Measurements from ENCODE around the gene GLIS2.

GLIS2 gene

GRCh38 chr16:4352843-4353242, 37.0 kb downstream of the GLIS2 start:
- Histone ChIP-seq H3K36me3 (peaks cover 7% of the 10 kb centered on the region), H3K9me3 (ENCODE audit: severe bottlenecking) (no peaks in the 10 kb centered on the region), H3K4me3 (ENCODE audit: low read depth, low read length) (no peak overlapping the region), H3K27ac (no peak overlapping the region), H3K27me3 (ENCODE audit: insufficient read depth, low read depth, severe bottlenecking) (no peaks in the 10 kb centered on the region)
- DNase-seq: no peak
- TF ChIP-seq, protein P1, sequence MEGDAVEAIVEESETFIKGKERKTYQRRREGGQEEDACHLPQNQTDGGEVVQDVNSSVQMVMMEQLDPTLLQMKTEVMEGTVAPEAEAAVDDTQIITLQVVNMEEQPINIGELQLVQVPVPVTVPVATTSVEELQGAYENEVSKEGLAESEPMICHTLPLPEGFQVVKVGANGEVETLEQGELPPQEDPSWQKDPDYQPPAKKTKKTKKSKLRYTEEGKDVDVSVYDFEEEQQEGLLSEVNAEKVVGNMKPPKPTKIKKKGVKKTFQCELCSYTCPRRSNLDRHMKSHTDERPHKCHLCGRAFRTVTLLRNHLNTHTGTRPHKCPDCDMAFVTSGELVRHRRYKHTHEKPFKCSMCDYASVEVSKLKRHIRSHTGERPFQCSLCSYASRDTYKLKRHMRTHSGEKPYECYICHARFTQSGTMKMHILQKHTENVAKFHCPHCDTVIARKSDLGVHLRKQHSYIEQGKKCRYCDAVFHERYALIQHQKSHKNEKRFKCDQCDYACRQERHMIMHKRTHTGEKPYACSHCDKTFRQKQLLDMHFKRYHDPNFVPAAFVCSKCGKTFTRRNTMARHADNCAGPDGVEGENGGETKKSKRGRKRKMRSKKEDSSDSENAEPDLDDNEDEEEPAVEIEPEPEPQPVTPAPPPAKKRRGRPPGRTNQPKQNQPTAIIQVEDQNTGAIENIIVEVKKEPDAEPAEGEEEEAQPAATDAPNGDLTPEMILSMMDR (IDR thresholded peaks at IDR 0.05; ENCODE audit: low read depth, low read length): no peak

DNA sequence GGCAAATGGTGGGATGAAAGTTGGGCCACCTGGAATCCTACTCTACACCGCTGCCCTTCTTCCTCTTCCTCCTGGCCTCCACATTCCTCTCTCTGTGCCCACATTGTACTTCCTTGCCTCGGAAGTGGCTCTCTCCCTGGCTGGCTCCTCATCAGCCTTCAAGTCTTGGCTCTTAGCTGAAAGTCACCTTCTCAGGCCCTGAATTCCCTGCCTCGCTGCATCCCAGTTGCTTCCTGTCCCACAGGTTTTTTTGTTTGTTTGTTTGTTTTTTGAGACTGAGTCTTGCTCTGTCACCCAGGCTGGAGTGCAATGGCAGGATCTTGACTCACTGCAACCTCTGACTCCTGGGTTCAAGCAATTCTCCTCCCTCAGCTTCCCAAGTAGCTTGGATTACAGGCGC, 37.8 kb downstream of the GLIS2 start:
- no peaks in the 10 kb centered on the region for H3K9me3 ChIP-seq (ENCODE audit: severe bottlenecking)
- peaks cover 8% of the 10 kb centered on the region for H3K36me3 ChIP-seq
- no peaks in the 10 kb centered on the region for H3K27me3 ChIP-seq (ENCODE audit: insufficient read depth, low read depth, severe bottlenecking)
- TF ChIP-seq, protein P1 (IDR thresholded peaks at IDR 0.05; ENCODE audit: low read depth, low read length): no peak
- no peak overlapping the region for H3K4me3 ChIP-seq (ENCODE audit: low read depth, low read length)
- no peak for DNase-seq
- H3K27ac ChIP-seq: no peak overlapping the region

GRCh38 chr16:4354512-4355409, 38.9 kb downstream of the GLIS2 start:
- DNase-seq: no peak
- Histone ChIP-seq H3K27ac (no peak overlapping the region), H3K27me3 (ENCODE audit: insufficient read depth, low read depth, severe bottlenecking) (no peaks in the 10 kb centered on the region), H3K9me3 (ENCODE audit: severe bottlenecking) (no peaks in the 10 kb centered on the region), H3K36me3 (peaks cover 4% of the 10 kb centered on the region), H3K4me3 (ENCODE audit: low read depth, low read length) (no peak overlapping the region)
- TF ChIP-seq, protein P1 (IDR thresholded peaks at IDR 0.05; ENCODE audit: low read depth, low read length): no peak

DNA sequence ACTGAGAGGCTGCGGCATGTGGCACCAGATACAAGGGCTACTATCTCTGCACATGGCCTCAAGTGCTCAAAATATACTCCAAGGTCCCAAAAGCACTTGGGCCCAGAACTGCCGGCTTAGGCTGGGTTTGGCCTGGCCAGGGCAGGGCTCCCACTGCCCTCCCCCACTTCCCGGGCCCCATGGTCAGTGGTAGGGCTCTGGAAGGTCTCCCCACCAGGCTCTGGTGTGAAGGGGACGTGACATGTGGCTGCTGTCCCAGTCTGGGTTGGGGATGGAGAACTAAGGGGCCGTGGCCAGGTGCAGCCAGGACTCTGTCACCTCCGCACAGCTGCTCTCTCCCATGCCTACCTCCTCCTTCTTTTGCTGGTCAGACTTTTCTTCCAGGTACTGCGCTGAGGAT, 41.0 kb downstream of the GLIS2 start:
- Histone ChIP-seq H3K27me3 (ENCODE audit: insufficient read depth, low read depth, severe bottlenecking) (no peaks in the 10 kb centered on the region), H3K27ac (no peak overlapping the region)
- TF ChIP-seq, protein P1 (IDR thresholded peaks at IDR 0.05; ENCODE audit: low read depth, low read length): no peak

DNA sequence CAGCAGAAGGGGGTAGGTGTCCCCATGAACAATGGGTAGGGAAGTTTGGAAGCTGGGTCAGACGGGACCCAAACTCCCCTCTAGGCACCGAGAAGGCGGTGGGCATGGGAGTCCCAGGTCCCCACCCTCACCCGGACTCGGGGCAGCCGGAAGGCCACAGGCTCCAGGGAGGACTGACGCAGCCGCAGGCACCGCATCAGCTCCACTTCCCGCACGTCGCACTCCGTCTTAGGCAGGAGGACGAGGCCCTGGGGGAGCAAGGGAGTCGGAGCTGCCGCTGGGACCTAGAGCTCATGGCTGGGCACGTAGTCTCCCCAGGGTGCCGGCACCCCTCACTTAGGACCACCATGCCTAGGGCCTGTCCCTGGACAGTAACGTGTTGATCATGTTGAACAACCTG, 42.4 kb downstream of the GLIS2 start:
- TF ChIP-seq, protein P1 (IDR thresholded peaks at IDR 0.05; ENCODE audit: low read depth, low read length): no peak
- no peak for DNase-seq
- Histone ChIP-seq H3K9me3 (ENCODE audit: severe bottlenecking) (no peaks in the 10 kb centered on the region), H3K27ac (peak overlapping the region; percentile 38), H3K27me3 (ENCODE audit: insufficient read depth, low read depth, severe bottlenecking) (no peaks in the 10 kb centered on the region), H3K4me3 (ENCODE audit: low read depth, low read length) (no peak overlapping the region), H3K36me3 (peaks cover 10% of the 10 kb centered on the region)

More for the DNA sequence above, 41.0 kb downstream of the GLIS2 start:
- H3K36me3 ChIP-seq: peaks cover 7% of the 10 kb centered on the region
- no peak overlapping the region for H3K4me3 ChIP-seq (ENCODE audit: low read depth, low read length)
- no peaks in the 10 kb centered on the region for H3K9me3 ChIP-seq (ENCODE audit: severe bottlenecking)
- DNase-seq: no peak

All from WERI-Rb-1 (cell line).